Urothelium cell line (cell line): ENCODE results near the gene NLRP4.
"Not testable (repeated sequence)": the region's sequence is repeated elsewhere in the genome, so short reads cannot be mapped to it uniquely, and the experiment has no call there.

Source experiments
- DNase-seq: peaks from one replicate; pipeline ENCODE4 v3.0.0; 2011; ENCODE audit warnings: low spot score, mixed read lengths
- FAIRE-seq: peaks from 2 replicates; lab custom pipeline; 2011; peaks lifted over from hg19 to GRCh38; lab: Jason Lieb, UNC

The NLRP4 gene

GRCh38 chr19:55870736-55871135 lies 34.4 kb downstream of the NLRP4 start:
- DNase-seq (no peak), FAIRE-seq (no peak)

DNA sequence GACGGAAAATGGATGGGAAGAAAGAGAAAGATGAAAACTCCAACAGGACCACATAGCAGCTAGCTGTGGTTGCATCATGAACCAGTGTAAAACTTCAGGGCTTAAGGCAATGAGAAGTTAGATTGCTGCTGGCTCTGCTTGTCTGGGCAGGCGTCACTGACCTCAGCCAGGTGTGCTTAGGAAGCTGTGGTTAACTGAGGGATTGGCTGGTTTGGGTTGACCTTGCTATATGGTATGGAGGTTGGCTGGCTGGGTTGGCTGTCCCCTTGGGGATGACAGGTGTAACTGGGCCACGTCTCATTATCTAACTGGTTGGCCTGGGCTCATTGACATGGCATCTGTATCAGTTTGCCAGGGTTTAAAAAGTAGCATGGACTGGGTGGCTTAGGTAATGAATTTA lies 40.9 kb downstream of the NLRP4 start:
- no peak for DNase-seq
- FAIRE-seq = no peak

GRCh38 chr19:55882626-55883025 lies 46.3 kb downstream of the NLRP4 start:
- no peak for DNase-seq
- no peak for FAIRE-seq

DNA sequence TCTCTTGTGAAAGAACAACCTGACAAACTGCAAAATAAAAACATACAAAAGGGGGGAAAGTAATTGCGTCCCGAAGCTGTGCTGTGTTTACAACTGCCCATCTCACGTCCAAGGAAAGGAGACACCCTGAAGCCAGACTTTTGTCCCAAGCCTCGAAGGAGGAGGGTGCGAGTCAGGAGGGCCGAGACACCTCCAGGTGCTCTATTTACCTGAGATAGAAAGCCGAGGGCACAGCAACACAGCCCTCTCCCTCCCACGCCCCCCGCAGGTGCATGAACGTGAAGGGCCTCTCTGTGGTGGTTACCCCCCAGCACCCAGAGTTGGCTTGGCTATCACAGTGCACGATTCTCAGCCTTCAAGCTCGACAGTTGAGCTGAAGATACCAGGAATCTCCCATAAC lies 62.6 kb downstream of the NLRP4 start:
- DNase-seq (no peak), FAIRE-seq (no peak)

DNA sequence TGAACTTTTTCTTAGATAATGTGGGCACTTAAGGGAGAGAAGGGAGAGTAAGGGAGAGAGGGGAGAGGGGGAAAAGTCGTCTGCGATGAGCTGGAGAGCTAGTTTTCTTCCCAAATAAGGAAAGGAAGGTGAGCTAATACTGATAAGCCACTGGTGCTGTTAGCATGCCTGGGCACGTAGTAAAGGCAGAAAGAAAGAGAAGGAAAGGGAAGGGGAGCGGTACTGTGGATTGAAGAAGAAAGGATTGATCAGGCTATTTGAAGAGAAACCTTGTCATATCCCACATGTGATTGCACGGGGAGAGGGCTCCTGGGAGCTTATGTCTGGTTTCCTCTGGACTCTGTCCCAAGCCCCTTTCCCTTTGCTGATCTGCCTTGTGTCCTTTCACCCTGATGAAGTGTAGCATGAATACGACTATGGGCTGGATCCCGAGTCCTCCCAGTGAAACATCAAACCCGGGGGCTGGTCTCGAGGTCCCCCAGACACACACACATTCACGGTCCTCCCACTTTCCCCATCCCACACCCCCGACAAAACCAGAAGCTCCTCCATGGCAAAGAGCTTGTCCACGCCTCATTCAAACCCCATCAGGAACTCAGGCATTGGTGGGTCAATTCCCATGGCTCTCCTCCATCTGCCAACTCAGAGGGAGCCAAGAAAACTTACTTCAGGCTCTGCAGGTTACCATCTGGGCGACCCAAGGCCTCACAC lies 65.2 kb downstream of the NLRP4 start:
- DNase-seq = no peak
- FAIRE-seq = peak; percentile 61

GRCh38 chr19:55902080-55902751 lies 65.9 kb downstream of the NLRP4 start:
- no peak for DNase-seq
- FAIRE-seq = no peak

GRCh38 chr19:55907286-55907685 lies 70.9 kb downstream of the NLRP4 start:
- DNase-seq (no peak), FAIRE-seq (no peak)

DNA sequence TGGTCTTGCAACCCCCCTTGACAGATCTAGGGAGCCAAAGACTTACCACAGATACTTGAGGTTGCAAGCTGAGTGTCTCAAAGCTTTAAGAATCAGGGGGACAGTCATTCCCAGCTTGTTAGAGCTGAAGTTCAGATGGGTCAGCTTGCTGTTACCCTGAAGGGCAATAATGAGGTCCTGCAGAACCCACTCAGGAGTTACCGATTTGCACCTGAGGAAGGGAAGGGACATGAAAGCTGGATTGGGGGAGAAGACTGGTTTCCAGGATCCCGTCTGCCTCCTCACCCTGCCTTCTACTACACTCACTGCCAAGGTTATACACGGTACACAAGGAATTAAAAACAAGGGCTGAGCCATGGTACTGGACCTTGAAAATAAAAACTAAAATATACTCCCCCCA lies 71.4 kb downstream of the NLRP4 start:
- FAIRE-seq = no peak
- no peak for DNase-seq

- no peak for FAIRE-seq
- DNase-seq = no peak
These were observed 73.5 kb downstream of the NLRP4 start for GRCh38 chr19:55909801-55910200.

DNA sequence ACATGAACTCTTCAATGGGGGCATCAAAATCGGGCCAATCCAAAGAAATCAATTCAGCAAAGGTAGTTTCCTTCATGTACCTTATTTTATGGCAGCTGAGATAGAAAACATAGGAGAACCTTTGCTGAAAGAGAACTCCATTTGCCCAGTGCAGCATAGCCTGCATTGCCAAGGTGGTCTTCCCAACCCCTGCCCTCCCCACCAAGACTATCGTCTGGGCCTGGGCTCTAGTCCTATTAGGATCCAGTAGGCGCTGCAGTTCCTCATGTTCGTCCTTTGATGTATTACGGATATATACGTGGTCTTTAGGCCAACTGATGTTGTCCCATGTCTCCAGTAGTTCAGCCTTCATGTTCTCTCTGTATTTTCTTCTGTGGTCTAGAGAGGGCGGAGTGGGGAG lies 76.6 kb downstream of the NLRP4 start:
- DNase-seq (no peak), FAIRE-seq (no peak)

GRCh38 chr19:55913643-55914268 lies 77.4 kb downstream of the NLRP4 start:
- no peak for FAIRE-seq
- no peak for DNase-seq

DNA sequence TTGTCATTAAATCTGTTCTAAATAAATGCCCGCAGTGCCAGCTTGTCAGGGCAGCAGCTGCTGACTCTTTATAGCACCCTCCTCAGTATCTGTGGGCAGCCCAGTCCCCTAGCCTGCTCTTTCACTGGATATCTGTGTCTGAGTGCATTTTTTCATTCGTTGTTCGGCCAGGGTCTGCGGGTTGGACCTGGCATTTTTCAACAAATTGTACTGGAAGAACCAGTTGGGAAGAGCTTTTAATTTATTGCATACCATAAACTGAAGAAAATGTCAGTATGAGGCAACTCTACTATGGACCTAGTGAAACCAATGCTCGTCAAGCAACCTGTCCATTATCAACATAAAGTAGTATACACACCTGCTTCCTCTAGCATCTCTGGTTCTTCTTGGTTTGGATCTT lies 87.2 kb downstream of the NLRP4 start:
- DNase-seq (no peak), FAIRE-seq (no peak)

DNA sequence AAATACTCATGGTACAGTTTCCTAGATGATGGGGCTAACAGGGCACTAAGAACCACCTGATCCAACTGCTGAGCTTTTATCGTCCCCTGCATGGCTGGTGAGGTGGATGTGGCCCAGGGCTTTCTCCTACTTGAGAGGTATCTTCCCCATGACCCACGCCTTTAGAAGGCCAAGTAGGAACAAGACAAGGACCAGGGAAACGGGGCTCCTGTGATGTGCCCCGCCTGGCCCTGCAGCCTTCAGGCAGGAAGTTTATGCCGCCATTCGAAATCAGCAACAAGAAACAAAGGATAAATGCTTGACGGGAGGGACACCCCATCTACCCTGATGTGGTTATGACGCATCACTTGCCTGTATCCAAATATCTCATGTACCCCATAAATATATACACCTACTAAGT lies 91.7 kb downstream of the NLRP4 start:
- FAIRE-seq = no peak
- no peak for DNase-seq

DNA sequence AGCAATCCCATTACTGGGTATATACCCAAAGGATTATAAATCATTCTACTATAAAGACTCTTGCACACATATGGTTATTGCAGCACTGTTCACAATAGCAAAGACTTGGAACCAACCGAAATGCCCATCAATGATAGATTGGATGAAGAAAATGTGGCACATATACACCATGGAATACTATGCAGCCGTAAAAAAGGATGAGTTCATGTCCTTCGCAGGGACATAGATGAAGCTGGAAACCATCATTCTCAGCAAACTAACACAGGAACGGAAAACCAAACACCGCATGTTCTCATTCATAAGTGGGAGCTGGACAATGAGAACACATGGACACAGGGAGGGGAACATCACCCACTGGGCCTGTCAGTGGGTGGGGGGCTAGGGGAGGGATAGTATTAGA lies 92.9 kb downstream of the NLRP4 start:
- not testable (repeated sequence) for FAIRE-seq, DNase-seq

DNA sequence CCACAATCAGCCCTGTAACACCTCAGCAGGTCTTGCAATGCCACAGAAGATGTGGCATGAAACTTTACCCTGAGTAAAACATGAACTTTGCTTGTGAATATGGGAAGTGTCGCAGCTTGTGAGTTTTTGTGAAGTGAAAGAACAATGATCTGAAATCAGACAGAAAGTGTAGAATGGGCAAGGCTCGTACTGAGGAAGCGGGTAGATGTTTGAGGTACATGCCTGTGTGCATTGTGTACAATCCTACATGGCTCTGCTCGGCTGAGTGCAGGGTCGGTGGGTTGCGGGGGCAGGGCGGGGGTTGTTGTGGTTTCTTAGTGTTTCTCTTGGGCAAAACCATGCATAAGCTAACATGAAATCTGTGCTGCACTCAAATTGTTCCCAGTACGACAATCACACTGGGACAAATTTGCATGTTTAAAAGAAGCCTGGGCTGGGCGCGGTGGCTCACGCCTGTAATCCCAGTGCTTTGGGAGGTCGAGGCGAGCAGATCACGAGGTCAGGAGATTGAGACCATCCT lies 94.7 kb downstream of the NLRP4 start:
- DNase-seq (no peak), FAIRE-seq (no peak)
